Urothelium cell line (cell line): ENCODE results near the gene CD8B.
"Not testable (repeated sequence)": the region's sequence is repeated elsewhere in the genome, so short reads cannot be mapped to it uniquely, and the experiment has no call there.

Experiments
- DNase-seq: peaks from one replicate; pipeline ENCODE4 v3.0.0; 2011; ENCODE audit warnings: low spot score, mixed read lengths
- FAIRE-seq: peaks from 2 replicates; lab custom pipeline; 2011; peaks lifted over from hg19 to GRCh38; lab: Jason Lieb, UNC

The CD8B gene

DNA sequence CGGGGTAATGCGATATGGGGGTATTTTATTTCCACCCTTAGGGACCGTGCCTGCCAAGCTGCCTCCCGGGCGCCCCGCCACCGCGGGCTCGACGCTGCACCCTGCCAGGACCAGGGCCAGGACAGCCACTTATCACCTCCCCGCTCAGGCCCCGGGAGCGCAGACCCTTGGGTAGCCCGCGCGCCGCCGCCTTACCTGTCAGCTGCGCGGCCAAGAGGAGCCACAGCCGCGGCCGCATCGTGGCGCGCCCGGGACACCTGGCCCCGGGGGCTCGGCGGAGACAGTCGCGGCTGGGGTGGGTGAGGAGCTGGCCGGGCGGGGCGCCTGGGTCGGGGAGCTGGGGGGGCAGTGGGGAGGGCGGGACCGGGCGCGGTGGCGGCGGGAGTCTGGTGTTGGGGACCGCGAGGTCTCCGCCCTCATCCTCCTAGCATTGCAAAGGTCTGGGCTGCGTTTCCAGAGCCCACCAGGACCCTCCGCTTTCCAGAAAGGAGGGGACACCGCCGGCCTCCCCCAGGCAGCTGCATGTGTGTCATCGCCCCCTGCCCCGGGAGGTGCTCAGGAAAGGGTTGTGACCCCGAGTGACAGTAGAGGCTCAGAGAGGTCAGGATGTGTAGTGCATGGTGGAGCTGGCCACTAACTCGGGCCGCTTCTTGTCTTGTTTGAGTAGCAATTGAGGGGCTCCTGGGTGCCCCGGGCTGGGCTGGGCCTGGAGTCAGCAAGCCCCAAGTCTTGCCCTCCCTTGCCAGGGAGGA, at the start of gene CD8B:
CD8B (minus strand) TSS at position 259 of the 752 bp plus-strand sequence; CDS start at position 238, 21 bp downstream.
- not testable (repeated sequence) for DNase-seq, FAIRE-seq

DNA sequence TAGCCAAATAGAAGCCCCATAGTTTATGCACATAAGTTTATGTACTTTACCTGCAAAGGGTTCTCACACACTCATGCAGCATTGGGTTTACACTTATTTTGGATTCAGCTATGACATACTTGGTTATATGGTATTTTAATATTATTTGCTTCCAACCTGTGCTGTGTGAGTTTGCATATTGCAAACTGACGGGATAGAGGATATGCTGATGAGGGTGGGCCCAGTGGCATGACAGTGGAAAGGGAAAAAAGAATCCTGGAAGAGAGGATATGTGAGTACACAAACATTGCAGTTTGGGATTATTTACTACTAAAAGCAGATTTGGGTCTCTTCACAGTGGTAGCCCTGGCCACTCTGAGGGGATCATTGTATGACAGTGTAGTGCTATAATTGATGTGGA, 44.2 kb upstream of the CD8B start:
- DNase-seq, FAIRE-seq: not testable (repeated sequence)

DNA sequence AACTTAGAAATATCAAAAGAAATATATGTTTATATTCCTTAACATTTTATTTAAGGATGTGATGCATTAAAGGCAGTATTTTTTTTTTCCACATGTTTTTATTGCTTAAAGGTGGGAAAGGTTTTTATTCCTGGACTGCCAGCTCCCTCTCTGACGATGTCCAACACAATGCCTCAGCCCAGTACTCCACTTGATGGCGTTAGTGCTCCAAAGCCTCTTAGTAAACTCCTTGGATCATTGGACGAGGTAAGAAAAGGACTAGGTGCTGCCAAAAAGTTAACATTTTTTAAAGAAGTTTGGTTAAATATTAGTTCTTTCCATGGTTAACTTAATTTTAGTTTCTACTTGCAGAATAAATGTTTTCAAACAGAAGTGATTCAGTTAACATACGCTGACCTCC, 39.0 kb upstream of the CD8B start:
- DNase-seq, FAIRE-seq: not testable (repeated sequence)

DNA sequence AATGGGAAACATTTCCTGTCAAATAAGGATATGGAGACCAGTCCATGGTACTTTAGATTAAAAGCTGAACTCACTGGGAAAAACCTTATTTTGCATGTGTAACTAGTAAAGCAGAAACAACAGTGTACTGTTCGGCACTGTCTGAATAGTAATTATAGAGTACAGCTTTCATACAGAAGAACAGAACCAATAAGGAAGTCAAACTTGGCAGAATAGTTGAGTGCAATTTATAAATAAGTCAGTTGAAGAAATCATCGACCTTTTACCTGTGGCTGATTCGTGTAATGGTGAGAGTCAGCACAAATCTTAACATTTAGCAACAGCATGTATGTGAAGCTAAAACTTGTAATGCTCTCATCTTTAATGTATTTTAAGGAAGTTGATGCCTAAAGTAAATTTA, 24.3 kb upstream of the CD8B start:
- not testable (repeated sequence) for FAIRE-seq, DNase-seq

DNA sequence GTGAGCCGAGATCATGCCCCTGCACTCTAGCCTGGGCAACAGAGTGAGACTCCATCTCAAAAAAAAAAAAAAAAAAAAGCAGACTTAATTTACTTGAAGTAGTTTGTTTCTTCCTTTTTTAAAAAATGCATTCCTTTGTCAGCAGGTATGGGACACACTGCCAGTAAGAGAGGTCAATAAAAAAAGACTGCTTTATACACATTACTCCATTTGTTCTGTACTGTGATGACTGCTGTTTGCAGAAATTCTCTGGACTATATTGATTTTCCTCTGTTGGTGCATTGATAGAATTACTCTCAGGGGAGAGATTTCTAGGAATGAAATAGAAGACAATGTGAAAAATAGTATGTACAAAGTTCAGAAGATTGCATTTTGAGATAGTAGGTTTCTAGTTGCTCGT, 21.2 kb upstream of the CD8B start:
- not testable (repeated sequence) for FAIRE-seq, DNase-seq

DNA sequence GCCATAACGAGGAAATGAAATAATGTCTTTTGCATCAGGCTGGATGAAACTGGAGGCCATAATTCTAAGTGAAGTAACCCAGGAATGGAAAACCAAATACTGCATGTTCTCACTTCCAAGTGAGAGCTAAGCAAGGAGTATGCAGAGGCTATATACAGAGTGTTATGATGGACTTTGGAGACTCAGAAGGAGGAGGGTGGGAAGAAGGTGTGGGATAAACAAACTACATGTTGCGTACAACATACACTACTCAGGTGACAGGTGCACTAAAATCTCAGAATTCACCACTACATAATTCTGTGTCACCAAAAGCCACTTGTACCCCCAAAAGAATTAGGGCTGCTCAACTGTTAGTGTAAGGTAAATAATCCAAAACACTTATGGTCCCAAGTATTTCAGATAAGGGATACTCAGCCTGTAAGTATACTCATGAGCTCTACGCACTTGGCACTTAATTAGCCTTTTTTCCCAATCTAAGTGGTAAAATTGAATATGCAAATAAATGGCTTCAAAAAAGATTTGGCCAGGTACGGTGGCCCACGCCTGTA, 20.5 kb upstream of the CD8B start:
- DNase-seq, FAIRE-seq: not testable (repeated sequence)

DNA sequence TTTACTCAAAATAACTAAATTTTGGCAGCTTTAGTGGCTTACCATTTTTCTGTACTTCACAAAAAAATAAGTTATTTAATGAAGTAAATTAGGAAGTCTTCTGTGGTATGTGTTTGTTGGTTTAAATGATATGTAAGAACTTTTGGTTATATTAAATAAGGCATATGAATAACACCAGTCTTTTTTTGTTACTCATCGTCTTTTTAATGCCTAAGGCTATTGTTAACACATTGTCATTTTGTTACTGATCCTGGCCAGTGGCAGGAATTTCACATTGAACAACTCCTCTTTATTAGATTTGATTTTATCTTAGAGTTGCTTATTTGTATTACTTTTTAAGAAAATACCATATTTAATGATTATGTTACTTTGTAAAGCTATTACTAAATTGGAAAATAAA, 17.3 kb upstream of the CD8B start:
- DNase-seq, FAIRE-seq: not testable (repeated sequence)

DNA sequence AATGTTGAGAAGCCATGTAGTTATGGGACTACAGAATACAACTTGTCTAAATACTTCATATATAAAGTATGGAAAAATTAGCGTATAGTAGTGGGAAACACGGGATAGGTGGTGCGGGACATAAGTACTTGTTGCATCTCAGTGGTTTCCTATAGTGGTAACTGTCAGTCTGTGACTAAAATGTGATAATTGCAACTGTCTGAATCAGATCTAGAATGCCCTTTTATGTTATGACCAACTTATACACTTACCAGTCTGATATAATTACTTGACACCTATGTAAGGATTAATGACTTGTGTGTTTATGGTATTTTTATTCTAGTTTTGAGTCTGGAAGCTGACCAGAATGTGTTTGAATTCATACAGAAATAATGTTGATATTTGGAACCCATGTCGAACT, 9.3 kb upstream of the CD8B start:
- not testable (repeated sequence) for FAIRE-seq, DNase-seq

DNA sequence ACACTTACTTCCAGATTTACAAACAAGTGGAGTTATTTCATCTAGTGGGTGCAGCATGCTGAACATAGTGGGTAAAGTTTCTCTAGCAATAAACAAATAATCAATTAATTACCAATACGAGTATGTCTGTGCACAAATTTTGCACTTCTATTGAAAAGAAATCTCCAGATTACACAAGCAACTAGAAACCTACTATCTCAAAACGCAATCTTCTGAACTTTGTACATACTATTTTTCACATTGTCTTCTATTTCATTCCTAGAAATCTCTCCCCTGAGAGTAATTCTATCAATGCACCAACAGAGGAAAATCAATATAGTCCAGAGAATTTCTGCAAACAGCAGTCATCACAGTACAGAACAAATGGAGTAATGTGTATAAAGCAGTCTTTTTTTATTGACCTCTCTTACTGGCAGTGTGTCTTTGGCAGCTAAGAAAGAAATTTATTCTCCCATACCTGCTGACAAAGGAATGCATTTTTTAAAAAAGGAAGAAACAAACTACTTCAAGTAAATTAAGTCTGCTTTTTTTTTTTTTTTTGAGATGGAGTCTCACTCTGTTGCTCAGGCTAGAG, 7.3 kb upstream of the CD8B start:
- not testable (repeated sequence) for DNase-seq, FAIRE-seq

DNA sequence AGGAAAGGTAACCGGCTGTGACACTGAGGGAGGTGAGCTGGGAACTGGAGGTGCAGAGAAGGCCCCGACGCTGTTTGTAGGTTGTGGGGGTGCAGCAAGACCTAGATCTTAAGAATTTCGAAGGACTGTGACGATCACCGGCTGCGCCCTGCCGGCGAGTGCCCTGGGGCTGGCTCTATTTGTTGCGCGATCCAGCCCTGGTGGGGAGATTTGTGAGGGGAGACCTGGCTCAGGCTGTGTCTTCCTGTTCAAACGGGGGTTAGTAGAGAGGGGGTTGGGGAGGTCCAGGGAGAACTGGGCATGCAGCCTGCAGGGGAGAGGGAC, 656 bp upstream of the CD8B start:
- DNase-seq, FAIRE-seq: not testable (repeated sequence)

DNA sequence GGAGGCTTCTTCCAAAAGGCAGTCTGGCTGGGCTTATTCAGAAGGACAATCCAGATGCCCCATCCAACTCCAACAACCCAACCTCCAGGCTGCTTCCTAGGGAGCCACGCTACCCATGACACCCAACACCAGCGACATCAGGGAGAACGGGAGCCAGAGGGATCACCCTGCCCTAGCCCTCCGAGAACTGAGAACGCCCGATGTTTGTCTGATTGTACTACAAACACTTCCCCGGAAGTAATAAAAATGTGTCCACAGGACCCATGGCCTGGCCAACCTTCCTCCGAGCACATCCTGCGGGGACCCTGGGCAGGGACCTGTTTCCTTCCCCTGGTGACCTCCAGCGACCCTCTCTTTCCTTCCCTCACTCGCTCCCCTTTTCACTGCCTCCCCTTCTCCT, 511 bp downstream of the CD8B start:
- FAIRE-seq, DNase-seq: not testable (repeated sequence)

DNA sequence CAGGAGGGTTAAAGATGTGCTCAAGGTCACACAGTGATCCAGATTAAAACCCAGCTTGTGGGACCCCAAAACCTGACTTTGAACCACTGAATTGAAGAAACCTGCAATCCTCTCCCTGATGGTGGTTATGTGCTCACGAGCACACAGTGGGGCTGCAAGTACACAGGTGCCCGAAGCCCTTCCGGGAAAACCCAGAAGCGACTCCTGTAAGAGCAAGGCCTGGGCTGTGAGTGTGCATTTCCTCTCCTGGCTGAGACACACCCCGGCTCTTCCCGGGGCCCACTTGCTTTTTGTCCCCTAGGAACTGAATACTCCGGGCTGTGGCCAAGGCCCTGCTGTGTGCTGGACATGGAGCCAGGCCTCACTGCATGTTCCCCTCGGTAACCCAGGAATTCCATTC, 1.1 kb downstream of the CD8B start:
- FAIRE-seq: peak; percentile 9
- DNase-seq: not testable (repeated sequence)

DNA sequence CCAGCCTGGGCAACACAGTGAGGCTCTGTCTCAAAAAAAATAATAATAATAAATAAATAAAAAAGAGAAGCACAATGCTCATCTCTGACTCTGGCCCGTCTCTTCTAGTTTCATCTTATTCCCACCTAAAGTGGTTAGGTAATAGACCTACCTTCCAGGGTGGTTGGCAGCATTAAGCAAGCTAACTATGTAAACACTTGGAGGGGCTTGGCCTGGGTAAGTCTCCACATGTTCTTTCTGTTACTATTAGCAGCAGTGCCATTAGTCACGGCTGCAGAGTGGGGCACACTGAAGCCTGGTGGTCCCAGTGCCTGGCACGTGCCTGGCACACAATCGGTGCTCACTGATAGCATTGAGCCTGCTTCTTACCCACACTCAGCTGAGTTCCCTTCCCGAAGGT, 4.0 kb downstream of the CD8B start:
- not testable (repeated sequence) for DNase-seq, FAIRE-seq

DNA sequence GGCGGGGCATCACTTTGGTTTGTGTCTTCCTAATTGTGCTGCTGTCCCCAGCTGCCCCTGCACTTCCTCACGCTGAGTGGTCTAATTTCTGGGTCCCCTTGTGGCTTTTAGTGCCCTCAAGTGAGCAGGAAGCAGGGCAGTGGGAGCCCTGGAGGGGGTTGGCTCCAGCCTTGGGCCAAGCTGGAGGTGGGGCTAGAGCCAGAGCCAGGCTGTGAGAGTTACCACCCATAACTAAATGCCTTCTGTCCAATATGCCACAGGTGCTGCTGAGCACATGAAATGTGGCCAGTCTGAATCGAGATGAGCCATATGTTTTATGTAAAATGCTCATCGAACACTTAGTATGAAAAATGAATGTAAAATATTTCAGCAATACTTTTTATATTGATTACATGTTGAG, 5.2 kb downstream of the CD8B start:
- not testable (repeated sequence) for DNase-seq
- peak; percentile 83 for FAIRE-seq

DNA sequence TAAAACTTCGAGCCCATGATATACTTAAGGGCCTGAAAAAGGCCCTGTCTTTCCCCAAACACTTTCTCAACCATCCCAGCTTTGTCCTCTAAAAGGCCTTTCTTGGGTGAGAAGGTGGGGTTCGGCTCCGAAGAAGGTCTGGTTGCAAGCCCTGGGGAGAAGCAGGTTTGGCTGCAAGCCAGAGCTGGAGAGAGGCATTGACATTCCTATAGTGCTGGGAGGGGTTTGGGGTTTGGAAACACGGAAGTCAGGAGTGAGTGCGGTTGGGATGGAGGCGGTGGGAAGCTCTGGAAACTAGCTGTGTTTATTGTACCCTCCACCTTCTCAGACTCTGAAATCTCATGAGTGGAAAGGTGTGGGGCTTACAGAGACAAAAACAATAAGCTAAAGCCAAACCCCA, 5.7 kb downstream of the CD8B start:
- FAIRE-seq: not testable (repeated sequence)
- peak; percentile 42 for DNase-seq

DNA sequence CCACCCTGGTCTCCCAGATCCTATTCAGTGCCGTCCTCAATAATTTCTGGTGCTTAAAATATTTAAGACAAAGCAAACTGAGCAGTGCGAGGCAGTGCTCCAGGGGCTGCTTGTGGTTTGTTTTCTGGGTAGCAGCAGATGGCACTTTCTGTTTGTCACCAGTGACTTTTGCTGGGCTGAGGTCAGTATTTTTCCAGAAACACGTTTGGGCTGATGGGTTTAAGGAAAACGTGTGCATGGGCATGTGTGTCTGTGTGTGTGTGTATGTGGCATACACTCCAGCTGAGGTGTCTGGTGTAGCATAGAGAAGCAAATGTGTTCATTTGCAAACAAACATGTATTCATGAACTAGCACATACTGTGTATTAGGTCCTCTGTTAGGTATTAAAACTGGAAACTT, 10.1 kb downstream of the CD8B start:
- DNase-seq: not testable (repeated sequence)
- peak; percentile 74 for FAIRE-seq

DNA sequence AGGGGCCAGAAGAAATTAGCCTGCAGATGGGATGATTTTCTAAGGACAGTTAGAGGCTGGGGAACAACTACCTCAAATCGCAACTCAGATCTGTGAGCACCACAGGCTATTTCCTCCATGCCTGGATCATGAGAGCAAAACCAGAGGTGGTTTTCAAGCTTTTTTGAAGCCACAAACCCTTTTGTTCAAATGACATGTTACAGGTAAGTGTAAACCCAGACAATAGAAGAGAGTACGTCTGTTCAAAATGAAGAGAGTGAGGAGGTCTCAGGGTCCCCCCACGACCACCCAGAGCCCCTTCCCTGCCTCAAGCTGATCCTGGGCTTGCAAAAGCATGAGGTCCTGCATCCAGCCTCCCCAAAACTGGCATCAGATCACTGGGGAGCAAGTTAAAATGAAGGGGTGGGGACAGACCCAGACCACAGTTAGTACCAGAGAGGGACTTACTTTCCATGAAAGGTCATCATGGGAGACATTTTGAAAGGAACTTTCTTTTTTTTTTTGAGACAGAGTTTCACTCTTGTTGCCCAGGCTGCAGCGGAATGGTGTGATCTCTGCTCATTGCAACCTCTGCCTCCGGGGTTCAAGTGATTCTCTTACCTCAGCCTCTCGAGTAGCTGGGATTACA, 19.0 kb downstream of the CD8B start:
- FAIRE-seq, DNase-seq: not testable (repeated sequence)

DNA sequence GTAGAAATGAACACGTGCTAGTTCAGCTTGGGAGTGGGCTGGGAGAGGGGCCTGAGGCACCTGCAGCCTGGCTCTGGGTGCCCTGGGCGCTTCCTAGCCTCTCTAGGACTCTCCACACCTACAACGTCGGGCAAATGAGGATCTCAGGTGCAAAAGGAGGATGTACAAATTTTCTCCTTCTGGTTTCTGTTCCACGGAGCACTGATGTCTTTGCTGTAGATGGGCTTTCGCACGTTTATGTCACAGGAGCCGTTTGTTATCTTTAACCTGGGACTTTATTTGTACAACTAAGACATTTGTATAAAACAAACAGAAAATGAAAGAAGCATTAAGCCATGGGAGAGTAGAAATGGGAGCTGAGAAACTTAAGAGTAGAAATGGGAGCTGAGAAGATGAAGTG, 20.4 kb downstream of the CD8B start:
- DNase-seq, FAIRE-seq: not testable (repeated sequence)

DNA sequence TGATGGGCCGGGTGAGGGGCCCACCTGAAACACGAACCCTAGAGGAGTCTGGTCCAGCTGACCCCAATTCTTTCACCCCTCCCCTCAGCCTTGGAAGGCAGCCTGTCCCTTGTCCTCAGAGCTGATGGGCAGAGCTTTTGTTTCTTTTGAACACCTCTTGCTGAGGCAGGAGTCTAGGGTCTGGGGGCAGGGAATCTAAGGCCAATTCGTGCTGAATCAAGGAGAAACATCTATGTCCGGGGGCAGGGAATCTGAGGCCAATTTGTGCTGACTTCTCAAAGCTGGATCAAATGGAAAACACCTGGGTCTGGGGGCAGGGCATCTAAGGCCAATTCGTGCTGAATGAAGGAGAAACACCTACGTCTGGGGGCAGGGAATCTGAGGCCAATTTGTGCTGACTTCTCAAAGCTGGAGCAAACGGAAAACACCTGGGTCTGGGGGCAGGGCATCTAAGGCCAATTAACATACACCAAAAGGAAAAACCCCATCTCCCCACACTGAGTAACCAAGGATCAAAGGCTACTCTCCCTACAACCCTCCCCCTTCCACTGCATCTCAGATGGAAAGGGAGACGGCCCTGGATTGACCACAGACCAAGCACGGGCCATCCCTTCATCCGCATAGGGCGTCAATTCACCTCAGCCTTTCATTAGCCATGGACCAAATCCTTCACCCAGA, 21.7 kb downstream of the CD8B start:
- peak; percentile 50 for FAIRE-seq
- DNase-seq: not testable (repeated sequence)

DNA sequence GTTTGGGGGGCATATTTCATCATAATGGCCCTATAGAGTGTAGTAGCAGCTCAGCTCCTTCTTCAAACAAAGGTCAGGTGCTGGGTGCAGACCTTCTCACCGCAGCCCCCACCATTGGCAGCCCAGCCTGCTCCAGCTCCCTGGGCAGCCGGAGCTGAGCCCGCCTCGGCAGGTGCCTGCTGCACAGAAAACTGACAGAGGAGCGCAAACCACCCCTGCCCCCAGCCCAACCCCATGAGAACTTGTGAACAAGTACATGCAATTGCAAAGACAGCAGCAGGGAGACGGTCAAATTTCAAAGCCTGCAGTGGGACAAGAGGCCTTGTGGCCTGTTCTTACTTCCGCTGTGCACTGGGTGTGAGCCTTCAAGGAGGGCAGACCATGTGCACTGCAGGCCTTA, 22.2 kb downstream of the CD8B start:
- not testable (repeated sequence) for DNase-seq, FAIRE-seq

DNA sequence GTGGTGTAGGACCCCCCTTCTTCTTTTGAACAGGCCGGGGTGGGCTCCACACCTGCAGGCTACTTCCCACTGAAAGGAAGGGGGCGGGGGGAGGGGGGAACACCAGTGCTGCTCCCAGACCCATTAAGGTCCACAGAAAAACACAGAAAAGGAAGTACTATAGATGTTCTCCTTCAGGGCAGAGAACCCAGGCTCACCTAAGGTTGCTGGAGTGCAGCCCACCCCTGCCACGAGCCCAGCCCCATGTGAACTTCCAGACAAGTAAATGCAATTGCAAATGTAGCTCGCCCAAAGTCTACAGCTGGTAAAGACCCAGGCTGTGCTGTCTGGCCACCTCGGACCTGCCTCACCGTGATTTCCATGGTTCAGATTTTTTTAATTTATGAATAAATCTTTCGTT, 24.0 kb downstream of the CD8B start:
- not testable (repeated sequence) for DNase-seq, FAIRE-seq
